Karpas-422 (cell line): ENCODE data around the gene VWCE. TPM values are rescaled to one million over a fixed set of nuclear protein-coding genes. Genes with fewer than 3 reads are reported as not detected.
"Not testable (repeated sequence)": the region's sequence is repeated elsewhere in the genome, so short reads cannot be mapped to it uniquely, and the experiment has no call there.

ENCODE experiments used
- DNase-seq: peaks from one replicate; pipeline ENCODE4 v3.0.0-alpha.2; 2015
- H2AFZ ChIP-seq: fragments of 200-600 bp; sonication (generic); 2 replicates; pipeline ENCODE4 v1.6.1; 2014; ENCODE audit warnings: antibody characterized with exemption, low read length, mixed read lengths
- H3K27ac ChIP-seq: fragments of 200-600 bp; sonication (generic); 2 replicates; pipeline ENCODE4 v1.5.1; 2014; ENCODE audit warnings: mild to moderate bottlenecking, low read length, moderate library complexity
- H3K27me3 ChIP-seq: fragments of 200-600 bp; sonication (generic); 2 replicates; pipeline ENCODE4 v1.6.1; 2014; ENCODE audit warnings: low read length, mixed read lengths
- H3K36me3 ChIP-seq: fragments of 200-600 bp; sonication (generic); 2 replicates; pipeline ENCODE4 v1.6.1; 2014; ENCODE audit warnings: low read length, mixed read lengths; ENCODE audit not compliant: insufficient read depth
- H3K4me1 ChIP-seq: fragments of 200-600 bp; sonication (generic); 2 replicates; pipeline ENCODE4 v1.6.1; 2014; ENCODE audit warnings: mild to moderate bottlenecking, low read length, mixed read lengths
- H3K4me2 ChIP-seq: fragments of 200-600 bp; sonication (generic); 2 replicates; pipeline ENCODE4 v1.6.1; 2014; ENCODE audit warnings: low read length, low read depth, mild to moderate bottlenecking; ENCODE audit not compliant: poor library complexity, severe bottlenecking
- H3K4me3 ChIP-seq: fragments of 200-600 bp; sonication (generic); 2 replicates; pipeline ENCODE4 v1.5.1; 2014; ENCODE audit warnings: mild to moderate bottlenecking, antibody characterized with exemption, low read length, mixed read lengths
- H3K79me2 ChIP-seq: fragments of 200-600 bp; sonication (generic); 2 replicates; pipeline ENCODE4 v1.6.1; 2014; ENCODE audit warnings: mild to moderate bottlenecking, low read length, mixed read lengths
- H3K9ac ChIP-seq: fragments of 200-600 bp; sonication (generic); 2 replicates; pipeline ENCODE4 v1.6.0; 2014; ENCODE audit warnings: low read length
- H3K9me2 ChIP-seq: fragments of 200-600 bp; sonication (generic), shearing (Covaris generic); replicated peaks from 2 replicates; pipeline ENCODE4 v1.6.0; 2014; ENCODE audit warnings: mild to moderate bottlenecking, low read length, moderate library complexity; ENCODE audit not compliant: insufficient read depth
- H3K9me3 ChIP-seq: fragments of 300-700, 200-600 bp; sonication (generic); 2 replicates; pipeline ENCODE4 v1.6.1; 2014; ENCODE audit warnings: low read length, mixed read lengths
- H4K20me1 ChIP-seq: fragments of 200-600 bp; sonication (generic); 2 replicates; pipeline ENCODE4 v1.6.1; 2014; ENCODE audit warnings: mild to moderate bottlenecking, antibody characterized with exemption, low read length, low read depth; ENCODE audit not compliant: insufficient read depth
- total RNA-seq: library from RNA; depleted of rRNA; stranded (reverse); fragments of >200 nt; shearing (Covaris generic); gene quantifications from 2 replicates; pipeline ENCODE4 v1.2.3, GENCODE V29; 2014; ENCODE audit warnings: low replicate concordance

VWCE gene
- total RNA-seq, 1 experiment from 2014 or later: 0.07 TPM

DNA sequence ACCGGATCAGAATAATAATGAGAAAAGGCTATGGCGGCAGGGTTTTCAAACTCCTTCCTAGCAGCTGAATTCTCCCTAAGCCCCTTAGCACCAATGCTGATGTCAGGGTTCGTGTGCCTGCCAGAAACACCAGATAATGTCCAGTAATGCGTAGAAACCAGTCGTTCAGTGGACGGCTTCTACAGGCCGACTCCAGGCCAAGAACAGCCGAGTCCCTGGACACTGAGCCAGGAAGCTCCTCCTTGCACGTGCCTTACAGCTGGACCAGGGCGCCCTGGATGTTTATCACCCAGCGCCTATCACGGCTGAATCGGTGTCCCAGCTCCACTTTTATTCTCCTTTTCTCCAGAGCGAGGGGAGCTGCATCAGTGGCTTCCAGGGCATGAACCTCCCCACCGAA is 64.1 kb downstream of the VWCE start:
- H3K9ac ChIP-seq, H3K27ac ChIP-seq, H3K9me2 ChIP-seq, H3K4me3 ChIP-seq, H3K27me3 ChIP-seq, H2AFZ ChIP-seq, H3K36me3 ChIP-seq, H3K4me2 ChIP-seq, H4K20me1 ChIP-seq, H3K79me2 ChIP-seq, H3K9me3 ChIP-seq, H3K4me1 ChIP-seq, DNase-seq: not testable (repeated sequence)

DNA sequence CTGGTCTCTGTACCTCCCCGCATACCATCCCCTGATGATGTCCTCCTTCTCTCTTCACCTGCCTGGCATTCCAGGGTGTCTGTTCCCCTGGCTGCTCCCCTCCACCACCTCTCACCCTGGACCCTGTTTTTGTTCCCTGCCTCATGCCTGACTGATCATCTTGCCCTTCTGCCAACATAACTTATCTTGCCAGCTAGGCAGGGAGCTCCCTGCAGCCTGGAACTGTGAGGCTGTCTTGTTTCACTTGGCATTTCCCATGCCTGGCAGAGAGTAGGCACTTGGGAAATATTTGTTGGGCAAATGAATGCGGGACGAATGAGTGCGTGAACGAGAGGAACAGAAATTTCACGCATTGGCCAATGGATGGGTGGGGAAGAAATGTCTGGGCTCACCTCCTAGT is 65.7 kb downstream of the VWCE start:
- H3K27me3 ChIP-seq, H2AFZ ChIP-seq, H3K4me2 ChIP-seq, H3K79me2 ChIP-seq, H3K27ac ChIP-seq, H3K9me2 ChIP-seq, H3K4me3 ChIP-seq, H4K20me1 ChIP-seq, DNase-seq, H3K4me1 ChIP-seq, H3K9me3 ChIP-seq, H3K36me3 ChIP-seq, H3K9ac ChIP-seq: not testable (repeated sequence)

GRCh38 chr11:61226457-61227137 is 68.5 kb downstream of the VWCE start:
- not testable (repeated sequence) for H3K4me3 ChIP-seq, H3K4me2 ChIP-seq, H3K27me3 ChIP-seq, H3K79me2 ChIP-seq, H3K9ac ChIP-seq, H3K27ac ChIP-seq, H3K9me3 ChIP-seq, H3K9me2 ChIP-seq, H3K36me3 ChIP-seq, H3K4me1 ChIP-seq, H4K20me1 ChIP-seq, H2AFZ ChIP-seq, DNase-seq

DNA sequence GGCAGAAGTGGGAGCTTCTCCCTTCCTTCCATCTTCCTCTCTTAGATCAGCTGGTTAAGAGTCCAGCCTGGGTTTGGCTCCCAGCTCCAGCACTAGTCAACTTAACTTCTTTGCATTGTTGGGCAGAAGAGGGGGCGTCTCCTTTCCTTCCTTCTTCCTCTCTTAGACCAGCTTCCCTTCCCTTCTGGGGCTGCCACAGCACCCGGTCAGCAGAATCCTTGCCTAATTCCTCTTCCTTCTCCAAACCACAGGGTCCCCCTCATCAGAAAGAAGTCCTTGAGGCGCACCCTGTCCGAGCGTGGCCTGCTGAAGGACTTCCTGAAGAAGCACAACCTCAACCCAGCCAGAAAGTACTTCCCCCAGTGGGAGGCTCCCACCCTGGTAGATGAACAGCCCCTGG is 72.4 kb downstream of the VWCE start:
- H3K9ac ChIP-seq, H2AFZ ChIP-seq, H3K4me1 ChIP-seq, H3K4me3 ChIP-seq, H3K79me2 ChIP-seq, H3K27ac ChIP-seq, DNase-seq, H3K9me2 ChIP-seq, H3K36me3 ChIP-seq, H3K4me2 ChIP-seq, H3K27me3 ChIP-seq, H3K9me3 ChIP-seq, H4K20me1 ChIP-seq: not testable (repeated sequence)

- H2AFZ ChIP-seq, DNase-seq, H3K36me3 ChIP-seq, H3K9ac ChIP-seq, H3K27ac ChIP-seq, H3K4me1 ChIP-seq, H3K4me3 ChIP-seq, H4K20me1 ChIP-seq, H3K27me3 ChIP-seq, H3K9me2 ChIP-seq, H3K4me2 ChIP-seq, H3K79me2 ChIP-seq, H3K9me3 ChIP-seq: not testable (repeated sequence)
Measured at GRCh38 chr11:61222047-61222446, 73.1 kb downstream of the VWCE start, which contains the start of gene PGA4. Gene PGA4, plus strand, starts transcription at chr11:61222347. Its CDS starts 54 bp downstream, at chr11:61222401.

GRCh38 chr11:61219016-61219415 is 76.1 kb downstream of the VWCE start:
- not testable (repeated sequence) for H3K4me1 ChIP-seq, H3K79me2 ChIP-seq, H3K9me2 ChIP-seq, H3K4me2 ChIP-seq, H3K36me3 ChIP-seq, H3K27ac ChIP-seq, H3K9me3 ChIP-seq, H3K27me3 ChIP-seq, H4K20me1 ChIP-seq, H2AFZ ChIP-seq, H3K9ac ChIP-seq, H3K4me3 ChIP-seq
- peak; percentile 11 for DNase-seq

GRCh38 chr11:61218306-61218705 is 76.8 kb downstream of the VWCE start:
- not testable (repeated sequence) for H3K27ac ChIP-seq, H3K4me3 ChIP-seq, H3K36me3 ChIP-seq, H3K9me3 ChIP-seq, DNase-seq, H2AFZ ChIP-seq, H3K9me2 ChIP-seq, H3K4me1 ChIP-seq, H4K20me1 ChIP-seq, H3K4me2 ChIP-seq, H3K9ac ChIP-seq, H3K27me3 ChIP-seq, H3K79me2 ChIP-seq

DNA sequence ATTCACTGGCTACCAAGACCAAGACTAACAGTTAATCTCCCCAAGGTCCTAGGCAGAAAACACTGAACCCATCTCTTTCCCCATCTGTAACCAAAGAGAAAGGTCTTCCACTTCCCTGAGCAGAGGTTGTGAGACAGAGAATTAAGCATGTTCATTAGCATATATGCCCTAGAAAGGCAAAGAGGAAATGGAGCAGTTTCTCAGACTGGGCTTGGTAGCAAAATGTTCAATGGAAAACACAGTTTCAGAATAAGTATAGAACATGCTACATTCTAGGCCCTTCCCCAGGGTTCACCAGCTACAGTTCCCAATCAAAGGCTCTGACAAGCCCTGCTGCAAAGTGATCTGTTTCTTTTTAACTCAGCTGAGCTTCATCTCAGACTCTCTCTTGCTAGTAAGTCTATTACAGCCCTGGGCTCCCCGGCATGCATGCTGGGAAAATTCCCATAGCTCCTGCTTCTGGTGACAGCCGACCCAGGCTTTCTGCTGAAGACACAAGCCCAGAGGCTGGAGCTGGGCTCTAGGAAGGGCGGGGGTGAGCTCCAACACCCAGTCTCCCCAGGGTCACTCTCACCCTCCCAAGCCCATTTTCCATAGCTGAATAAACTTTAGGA is 81.3 kb downstream of the VWCE start:
- H3K4me3 ChIP-seq, H3K79me2 ChIP-seq, H4K20me1 ChIP-seq, H3K9me2 ChIP-seq, H3K4me1 ChIP-seq, H3K9me3 ChIP-seq, DNase-seq, H3K27ac ChIP-seq, H3K9ac ChIP-seq, H3K4me2 ChIP-seq, H3K27me3 ChIP-seq, H2AFZ ChIP-seq, H3K36me3 ChIP-seq: not testable (repeated sequence)
